Measurements from ENCODE around the gene NUP210L. TPM values are rescaled to one million over a fixed set of nuclear protein-coding genes. Genes with fewer than 3 reads are reported as not detected.
"Not testable (repeated sequence)": the region's sequence is repeated elsewhere in the genome, so short reads cannot be mapped to it uniquely, and the experiment has no call there.

Gene NUP210L
- total and polyA plus RNA-seq, 2 of the 13 experiments (the other 11 are each of a cell fraction or from before 2014, with no cell fraction given): not detected

- TF ChIP-seq ARID5B (CRISPR knock-in tag; IDR thresholded peaks at IDR 0.05): peak; percentile 30; the same call in 1 of the 2 replicates
- TF ChIP-seq ZNF614 (CRISPR knock-in tag; IDR thresholded peaks at IDR 0.05; ENCODE audit: borderline replicate concordance): peak; percentile 68; the same call in 1 of the 2 replicates
- peak; percentile 44; the same call in 1 of the 2 replicates for TF ChIP-seq SALL1 (CRISPR knock-in tag; IDR thresholded peaks at IDR 0.05)
- TF ChIP-seq ZNF142 (CRISPR knock-in tag; IDR thresholded peaks at IDR 0.05): peak; percentile 49; the same call in 1 of the 2 replicates
- TF ChIP-seq PITX1 (CRISPR knock-in tag; IDR thresholded peaks at IDR 0.05): peak; percentile 48; the same call in 1 of the 2 replicates
- TF ChIP-seq ZNF205 (CRISPR knock-in tag; IDR thresholded peaks at IDR 0.05): peak; percentile 20; the same call in 1 of the 2 replicates
- 0 out of 2 replicates have a peak, but pooled peaks have one; percentile 12 for TF ChIP-seq ZSCAN9 (CRISPR knock-in tag; IDR thresholded peaks at IDR 0.05; ENCODE audit: borderline replicate concordance)
- not testable (repeated sequence) for TF ChIP-seq FOXA1 (IDR thresholded peaks at IDR 0.05)
- TF ChIP-seq FOXA1 (CRISPR knock-in tag; IDR thresholded peaks at IDR 0.05): 0 out of 2 replicates have a peak, but pooled peaks have one; percentile 16
- TF ChIP-seq TFAP4 (IDR thresholded peaks at IDR 0.05; ENCODE audit: borderline replicate concordance, low read depth): peak; percentile 83
- peak; percentile 29 for TF ChIP-seq TEAD3 (CRISPR knock-in tag; optimal IDR thresholded peaks at IDR 0.05; ENCODE audit: borderline replicate concordance)
Observed at GRCh38 chr1:153979091-153979490, 175.8 kb downstream of the NUP210L start (continued).

Measured in HepG2 (cell line).